GM18868 (cell line): ENCODE results near the gene REG1B.

ENCODE experiments used
- ATAC-seq: cut with Tn5 transposase; IDR thresholded peaks from one replicate; pipeline ENCODE4 v1.9.1; 2021; ENCODE audit warnings: mild to moderate bottlenecking, moderate library complexity; ENCODE audit not compliant: unreplicated experiment

REG1B gene, protein sequence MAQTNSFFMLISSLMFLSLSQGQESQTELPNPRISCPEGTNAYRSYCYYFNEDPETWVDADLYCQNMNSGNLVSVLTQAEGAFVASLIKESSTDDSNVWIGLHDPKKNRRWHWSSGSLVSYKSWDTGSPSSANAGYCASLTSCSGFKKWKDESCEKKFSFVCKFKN

DNA sequence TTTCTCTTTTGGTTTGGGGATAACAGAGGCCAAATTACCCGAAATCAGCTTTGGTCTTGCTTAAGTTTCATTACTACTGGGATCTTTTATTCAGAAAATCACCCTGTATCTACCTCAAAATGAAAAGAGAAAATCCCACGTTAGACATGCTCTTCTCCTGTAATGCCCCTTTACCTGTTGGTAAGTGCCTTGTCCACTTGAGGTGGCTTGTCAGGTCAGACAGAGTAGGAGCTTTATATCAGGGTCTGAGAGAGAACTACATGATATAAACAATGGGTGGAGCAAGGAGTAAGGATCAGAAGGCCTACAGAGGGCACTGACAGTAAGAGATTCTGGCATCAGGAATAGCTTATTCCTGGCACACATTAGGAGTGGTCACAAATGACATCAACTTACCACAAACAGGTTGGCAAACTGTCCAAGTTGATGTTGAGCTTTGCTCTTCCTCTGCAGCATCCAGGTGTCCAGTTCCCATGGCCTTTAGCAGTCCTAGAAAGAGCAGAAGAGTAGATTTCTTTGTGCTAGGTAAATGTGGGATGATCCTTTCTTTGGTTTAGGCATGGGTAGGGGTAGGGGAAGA lies at the start of gene REG1B:
Gene REG1B, minus strand, starts transcription at position 209 of the 580 bp plus-strand sequence. CDS start 381 bp downstream, outside the sequence.
- ATAC-seq: no peak

DNA sequence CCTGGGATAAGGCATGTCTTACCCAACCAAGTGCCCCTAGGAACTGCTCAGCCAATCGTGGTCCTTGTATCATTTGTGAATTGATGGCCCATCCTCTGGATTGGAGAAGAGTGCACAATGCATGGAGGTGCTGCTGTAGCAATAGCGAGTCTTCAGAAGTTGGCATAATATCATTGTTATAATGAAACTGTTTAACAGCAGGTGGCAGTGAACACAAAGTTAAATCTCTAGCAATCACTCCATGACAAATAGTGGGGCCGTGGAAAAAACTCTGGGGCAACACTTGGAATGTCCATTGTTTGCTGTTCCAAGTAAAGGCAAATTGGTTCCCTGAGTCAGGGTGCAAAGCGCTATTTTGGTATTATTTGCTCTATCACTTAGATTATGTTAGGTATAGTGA lies 43.9 kb upstream of the REG1B start:
- no peak for ATAC-seq

DNA sequence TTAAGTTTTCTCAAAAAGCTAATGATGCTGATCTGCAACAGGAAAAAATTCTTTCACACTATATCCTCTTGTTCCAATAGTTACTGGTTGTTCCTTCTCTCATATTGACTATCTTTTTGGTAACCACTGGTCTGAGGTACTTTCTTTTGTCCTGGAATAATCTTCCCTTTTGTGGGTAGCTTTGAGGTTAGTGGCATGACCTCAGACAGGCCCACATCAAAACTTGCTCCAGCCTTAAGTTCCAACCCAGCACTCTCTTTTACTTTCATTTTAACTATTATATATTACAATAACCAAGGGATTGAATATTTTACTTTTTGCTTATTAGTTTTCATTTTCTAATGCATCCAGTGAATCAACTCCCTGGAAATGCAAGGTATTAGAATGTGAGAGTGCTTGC lies 42.0 kb upstream of the REG1B start:
- ATAC-seq: no peak

DNA sequence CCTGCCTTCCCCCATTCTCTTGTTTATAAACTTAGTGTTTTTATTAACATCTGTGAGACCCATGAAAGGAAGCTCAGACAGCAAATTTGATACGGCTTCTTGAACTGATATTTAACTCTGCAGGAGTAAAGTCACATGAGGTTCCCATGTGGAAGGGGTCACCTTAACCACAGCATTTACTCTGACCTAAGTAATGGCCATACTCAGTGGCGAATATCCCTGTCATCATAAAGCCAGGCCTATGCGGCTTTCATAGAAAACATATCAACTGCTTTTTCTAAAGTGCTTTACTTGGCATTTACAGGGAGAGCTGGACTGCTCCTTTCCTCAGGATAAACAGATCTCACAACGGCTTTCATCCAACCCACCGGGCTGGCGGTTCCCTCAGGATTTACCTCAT lies 41.5 kb upstream of the REG1B start:
- ATAC-seq: no peak

DNA sequence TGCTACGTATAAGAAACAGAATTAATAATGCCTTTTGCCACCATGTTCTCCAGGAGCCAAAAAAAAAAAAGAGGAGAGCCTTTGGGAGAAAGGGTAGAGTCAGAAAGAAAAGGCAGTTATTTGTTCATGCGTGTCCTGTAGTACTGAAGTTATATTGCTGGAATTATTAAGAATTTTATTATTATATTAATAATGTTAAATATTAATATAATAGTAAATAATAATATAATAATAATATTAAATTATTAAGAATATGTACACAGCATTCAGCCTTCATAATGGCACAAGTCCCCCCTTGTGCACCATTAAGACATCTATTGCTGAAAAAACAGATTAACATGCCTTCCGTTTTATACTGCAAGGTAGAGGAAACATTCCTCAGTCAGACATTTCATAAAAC lies 40.6 kb upstream of the REG1B start:
- ATAC-seq: no peak

DNA sequence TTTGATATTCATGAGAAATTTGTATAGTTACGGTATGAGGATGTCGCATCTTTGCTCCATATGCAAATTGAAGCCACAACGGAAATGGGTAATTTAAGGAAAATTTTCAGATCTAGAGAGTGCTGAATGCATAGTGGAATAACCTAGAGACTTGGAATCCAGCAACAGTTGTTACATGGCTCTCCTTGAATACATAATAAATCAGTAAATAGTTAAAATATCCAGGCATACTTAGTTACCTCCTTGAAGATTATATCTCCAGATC lies 37.9 kb upstream of the REG1B start:
- no peak for ATAC-seq

DNA sequence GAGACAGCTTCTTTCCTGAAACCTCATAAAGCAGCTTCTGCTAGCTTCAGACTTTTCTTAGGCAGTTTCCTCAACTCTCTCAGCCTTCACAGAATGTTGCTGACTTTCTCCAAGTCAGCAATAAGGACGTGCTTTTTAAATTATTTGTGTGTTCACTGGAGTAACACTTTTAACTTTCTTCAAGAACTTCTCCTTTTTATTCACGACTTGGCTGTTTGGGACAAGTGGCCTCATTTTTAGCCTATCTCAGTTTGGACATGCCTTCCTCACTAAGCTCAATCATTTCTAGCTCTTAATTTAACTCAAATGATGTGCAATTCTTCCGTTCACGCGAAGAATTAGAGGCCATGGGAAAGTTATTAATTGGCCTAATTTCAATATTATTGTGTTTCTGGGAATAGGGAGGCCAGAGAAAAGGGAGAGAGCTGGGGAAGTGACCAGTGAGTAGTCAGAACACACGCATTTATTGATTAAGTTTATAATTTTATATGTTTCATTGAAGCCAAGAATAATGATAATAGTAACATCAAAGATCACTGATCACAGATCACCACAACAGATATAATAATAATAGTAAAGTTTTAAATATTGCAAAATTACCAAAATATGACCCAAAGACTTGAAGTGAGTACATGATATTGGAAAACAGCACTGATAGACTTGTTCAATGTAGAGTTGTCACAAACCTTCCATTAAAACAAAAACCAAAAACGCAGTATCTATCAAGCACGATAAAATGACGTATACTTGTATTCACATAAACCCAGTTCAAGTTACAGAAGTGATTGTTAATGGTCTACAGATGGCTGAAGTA lies 37.3 kb upstream of the REG1B start:
- ATAC-seq: no peak

DNA sequence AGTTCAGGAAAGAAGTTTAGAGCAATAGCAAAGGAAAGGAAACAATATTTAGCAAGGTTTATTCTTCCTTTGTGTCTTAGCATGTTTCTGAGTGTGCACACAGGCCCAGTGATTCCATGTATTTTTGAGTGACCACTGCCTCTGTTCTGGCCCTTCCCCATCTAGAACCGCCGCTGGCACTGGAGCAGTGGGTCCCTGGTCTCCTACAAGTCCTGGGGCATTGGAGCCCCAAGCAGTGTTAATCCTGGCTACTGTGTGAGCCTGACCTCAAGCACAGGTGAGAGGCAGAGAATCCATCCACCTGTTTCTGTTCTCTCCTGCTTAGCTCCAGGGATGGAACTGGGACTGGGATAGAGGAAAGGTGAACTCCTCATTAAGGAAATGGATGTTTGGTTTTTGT lies 34.9 kb upstream of the REG1B start:
- ATAC-seq: no peak

DNA sequence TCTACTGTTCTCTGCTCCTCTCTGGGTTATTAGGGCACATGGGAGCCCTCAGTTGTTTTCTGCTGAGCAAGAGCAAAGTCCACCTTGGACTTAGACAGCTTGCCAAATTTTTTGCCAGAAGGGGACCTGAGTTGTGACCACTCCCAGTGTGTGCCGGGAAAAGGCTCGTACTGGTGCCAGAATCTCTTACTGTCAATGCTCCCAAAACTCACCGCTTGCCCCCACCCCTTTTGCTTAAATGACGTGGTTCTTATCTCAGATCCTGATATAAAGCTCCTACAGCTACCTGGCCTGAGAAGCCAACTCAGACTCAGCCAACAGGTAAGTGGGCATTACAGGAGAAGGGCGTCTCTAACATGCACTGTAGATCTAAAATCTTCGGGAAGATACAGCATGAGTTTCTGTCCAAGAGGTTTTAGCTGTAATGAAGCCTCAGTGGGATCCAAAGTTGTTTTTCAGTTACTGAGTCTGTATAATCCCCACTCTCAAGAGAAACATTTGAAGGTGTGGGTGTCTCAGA lies 32.5 kb upstream of the REG1B start, which contains the start of gene REG1A:
Gene REG1A, plus strand, starts transcription at position 295 of the 520 bp plus-strand sequence. CDS start 374 bp downstream, outside the sequence.
- ATAC-seq: no peak

DNA sequence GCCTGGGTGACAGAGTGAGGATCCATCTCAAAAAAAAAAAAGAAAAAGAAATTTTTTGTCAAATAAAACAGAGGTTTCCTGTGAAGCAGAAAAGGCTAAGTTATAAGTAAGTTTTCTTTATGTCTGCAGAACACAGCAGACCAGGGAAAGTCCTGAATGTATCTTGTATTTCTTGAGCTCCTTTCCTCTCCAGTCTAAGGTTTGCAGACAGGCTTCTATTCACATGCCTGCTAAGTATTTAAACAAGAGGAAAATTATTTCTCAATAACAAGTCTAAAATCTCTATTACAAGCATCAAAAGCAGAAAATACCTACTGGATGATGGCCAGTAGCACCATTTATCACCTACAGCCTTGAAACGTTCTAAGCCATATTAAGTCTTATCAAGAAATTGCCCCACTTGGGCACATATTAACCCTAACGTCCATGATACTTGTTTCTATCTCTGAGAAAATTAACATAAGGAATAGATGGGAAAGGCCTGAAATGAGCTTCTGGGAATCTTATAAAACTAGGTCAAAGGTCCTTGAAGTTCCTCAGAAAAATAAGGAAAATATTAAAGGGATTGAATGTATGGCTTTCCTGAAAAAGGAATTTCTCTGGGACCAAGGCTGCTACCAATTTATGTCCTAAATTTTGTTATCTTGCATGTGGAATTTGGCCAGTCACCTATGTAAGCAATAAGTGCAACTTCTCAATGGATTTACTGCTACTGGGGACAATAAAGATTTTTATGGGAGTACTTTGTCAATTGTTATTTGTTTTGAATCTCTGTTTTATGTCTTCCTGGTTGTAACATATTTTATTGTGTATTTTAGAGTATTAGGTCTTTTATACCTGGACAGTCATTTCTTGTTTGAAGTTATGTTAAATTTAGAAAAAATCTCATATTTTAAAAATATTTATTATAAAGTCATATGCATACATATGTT lies 29.5 kb upstream of the REG1B start:
- ATAC-seq: no peak

DNA sequence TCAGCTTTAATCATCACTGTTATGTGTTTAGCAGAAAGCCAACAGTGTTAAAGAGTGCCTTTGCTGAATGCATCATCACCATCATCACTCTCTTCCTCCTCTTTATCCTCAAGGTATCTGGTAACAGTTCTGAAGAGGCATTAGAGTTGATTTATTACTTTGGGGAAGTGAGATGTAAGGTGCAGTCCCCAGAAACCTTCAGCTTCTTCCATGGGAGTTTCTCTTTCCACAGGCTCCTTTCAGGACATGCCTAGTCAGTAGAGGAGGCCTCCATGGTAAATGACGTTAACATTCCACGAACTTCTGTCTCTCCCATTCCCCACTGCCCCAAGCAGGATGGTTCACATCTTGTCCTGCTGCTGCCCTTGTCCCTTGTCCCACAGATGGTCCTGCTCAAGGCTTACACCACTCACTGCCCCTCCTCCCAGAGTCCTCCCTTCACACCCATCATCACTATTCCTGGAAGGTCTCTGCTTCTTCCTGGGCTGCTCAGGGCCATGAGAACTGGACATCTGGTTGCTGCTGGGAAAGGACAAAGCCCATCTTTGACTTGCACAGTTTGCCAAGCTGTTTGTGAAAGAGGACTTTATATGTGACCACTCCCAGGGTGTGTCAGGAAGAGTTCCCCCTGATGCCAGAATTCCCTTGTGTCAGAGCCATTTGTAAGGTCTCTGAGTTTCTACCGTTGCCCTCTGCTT lies 27.2 kb upstream of the REG1B start:
- ATAC-seq: no peak

DNA sequence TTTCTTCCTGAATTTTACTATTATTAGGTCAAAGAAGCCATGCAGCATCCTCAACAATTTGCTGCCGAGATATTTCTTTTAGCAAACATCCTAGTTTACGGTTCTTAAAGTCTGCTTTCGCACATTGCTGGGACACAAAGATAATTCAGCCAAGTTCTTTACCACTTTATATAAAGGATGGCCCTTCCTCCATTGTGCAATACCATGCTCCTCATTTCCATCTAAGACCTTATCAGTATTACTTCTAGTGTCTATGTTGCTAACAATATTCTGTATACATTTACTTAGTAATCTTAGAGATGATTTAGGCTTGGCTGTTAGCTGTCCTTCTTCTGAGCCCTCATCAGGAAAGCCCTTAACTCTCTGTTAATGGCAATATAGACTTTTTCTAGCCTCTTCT lies 24.5 kb upstream of the REG1B start:
- ATAC-seq: no peak

DNA sequence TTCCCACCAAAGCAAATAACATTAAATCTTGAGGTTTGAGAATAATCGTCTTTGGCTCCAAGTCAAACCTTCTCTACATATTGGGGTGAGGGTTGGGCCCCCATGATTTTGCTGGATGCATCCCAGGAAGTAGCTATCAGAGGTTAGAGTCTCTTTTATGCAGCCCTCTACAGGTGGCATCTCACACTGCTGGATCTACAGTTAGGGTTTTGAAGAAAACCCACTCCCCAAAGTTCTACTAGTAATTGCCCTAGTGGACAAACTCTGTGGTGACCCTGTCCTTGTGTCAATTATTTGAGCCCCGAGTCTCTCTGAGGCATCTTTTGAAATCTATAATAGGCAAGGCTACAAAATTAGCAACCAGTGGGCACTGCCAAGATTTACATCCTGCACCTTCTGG lies 17.5 kb upstream of the REG1B start:
- ATAC-seq: no peak

DNA sequence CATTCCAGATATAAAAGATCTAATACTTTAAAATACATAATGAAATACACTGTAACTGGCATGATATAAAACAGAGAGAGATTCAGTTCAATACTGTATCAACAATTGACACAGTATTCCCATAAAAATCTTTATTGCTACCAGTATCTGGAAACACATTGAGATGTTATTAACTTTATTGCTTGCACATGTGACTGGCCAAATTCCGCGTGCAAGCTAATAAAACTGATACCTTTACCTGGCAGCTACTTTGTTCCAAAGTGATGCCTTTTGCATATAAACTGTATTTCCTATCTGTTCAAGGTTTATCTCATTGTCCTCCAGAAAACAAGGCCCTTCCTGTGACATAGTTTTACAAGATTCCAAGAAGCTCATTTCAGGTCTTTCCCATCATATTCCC lies 15.4 kb upstream of the REG1B start:
- ATAC-seq: no peak

DNA sequence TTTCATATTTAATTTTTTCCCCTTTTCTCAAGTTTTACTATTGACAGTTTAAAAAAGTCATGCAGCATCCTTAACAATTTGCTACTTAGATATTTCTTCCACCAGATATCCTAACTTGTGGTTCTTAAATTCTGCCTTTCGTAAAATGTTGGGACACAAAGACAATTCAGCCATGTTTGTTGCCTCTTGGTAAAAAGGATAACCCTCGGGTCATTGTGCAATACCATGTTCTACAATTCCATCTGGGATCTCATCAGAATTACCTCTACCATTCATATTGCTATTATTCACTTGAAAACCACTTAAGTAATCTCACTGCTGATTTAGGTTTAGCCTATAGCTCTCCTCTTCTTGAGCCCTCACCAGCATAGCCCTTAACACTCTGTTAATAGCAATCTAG lies 13.2 kb upstream of the REG1B start:
- no peak for ATAC-seq

DNA sequence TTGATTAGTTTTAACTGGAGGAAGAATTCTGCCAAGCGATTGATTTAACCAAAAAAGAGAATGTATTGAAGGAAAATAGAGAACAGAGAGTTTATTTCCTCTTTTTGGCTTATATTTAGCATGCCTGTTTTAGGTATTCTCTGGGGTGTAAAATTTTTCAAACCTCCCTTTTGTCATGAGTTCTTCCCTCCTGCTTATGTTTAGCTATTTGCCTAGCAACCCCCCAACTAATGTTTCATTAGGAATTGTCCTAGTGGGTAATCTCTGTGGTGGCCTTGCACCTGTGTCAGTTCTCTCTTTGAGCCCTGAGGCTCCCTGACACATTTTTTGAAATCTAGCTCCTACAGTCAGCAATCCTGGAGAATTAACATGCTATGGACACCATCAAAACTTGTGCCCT lies 12.5 kb upstream of the REG1B start:
- no peak for ATAC-seq

DNA sequence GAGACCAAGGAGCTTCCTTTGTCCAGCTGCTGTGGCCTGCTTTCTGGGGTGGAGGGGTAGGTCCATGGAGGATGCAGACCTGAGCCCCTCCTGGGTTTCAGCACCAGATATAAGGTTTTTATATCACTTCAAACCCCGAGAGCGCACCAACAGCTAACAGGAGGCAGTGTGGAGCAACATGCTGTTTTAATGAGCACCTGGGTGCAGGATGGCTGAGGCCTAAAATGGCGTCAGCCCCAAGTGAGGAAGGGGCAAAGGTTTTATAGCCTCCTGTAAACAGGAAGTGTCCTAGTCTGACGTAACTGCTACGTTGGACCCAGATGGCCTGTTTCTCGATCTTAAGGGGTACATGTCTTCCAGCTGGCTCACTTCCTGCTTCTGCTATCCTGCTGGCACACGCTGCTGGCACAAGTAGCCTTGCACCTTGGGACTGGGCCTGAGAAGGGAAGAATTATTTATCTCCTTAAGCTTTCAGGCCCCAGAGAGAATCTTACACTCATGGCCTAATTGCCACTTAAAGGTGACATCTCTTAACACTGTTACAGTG lies 11.4 kb upstream of the REG1B start:
- no peak for ATAC-seq

DNA sequence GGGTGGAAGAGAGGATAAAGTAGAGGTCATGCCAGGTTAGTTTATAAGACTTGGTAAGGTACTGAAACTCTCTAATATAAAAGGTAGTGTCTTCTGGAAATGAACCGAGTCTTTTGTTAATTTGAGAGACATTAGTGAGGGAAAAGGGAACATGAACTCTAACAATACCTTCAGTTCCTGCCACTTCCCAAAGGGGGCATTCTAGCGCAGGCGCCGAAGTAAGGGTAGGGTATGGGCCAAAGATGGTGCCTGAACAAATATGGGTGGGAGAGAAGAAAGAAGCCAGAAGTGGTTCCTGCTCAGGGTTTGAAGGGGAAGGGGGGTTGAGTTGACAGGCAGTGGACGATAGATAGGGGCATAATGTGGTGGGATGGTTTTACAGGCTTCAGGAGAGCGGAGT lies 10.1 kb upstream of the REG1B start:
- ATAC-seq: no peak

DNA sequence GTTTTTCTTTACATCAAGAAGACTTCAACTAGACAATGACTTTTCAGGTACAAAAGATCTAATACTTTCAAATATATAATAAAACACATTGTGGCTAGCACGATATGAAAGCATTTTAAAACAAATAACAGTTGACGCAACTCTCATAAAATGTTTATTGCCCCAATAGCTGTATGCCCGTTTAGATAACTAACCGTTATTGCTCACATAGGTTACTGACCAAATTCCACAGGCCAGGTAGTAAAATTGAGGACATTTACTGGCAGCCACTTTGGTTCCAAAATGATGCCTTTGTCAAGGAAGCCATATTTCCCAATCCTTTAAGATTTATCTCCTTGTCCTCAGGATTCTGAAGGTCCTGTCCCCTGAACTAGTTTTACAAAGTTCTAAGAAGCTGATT lies 2.9 kb upstream of the REG1B start:
- ATAC-seq: no peak

DNA sequence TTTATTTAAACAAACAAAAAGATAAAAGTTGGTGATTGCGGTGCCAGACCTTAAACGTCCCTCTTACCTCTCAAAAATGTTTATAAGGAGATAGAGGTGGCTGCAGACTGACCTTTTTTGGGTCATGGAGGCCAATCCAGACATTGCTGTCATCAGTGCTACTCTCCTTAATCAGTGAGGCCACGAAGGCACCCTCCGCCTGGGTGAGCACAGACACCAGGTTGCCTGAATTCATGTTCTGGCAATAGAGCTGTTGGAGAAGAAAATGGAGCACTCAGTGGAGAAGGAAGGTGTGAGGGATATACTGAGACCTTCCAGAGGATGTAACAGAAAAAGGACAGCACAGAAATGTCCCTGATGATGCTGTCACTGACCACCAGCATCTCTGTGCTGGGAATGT lies 1.5 kb downstream of the REG1B start:
- no peak for ATAC-seq
